ENCODE measurements around the gene LAIR1.

- TF ChIP-seq CTCF (IDR thresholded peaks at IDR 0.05; ENCODE audit: insufficient read depth, low read depth, low read length) = no peak
- TF ChIP-seq EZH2 (IDR thresholded peaks at IDR 0.05; ENCODE audit: insufficient read depth, low read length) = no peak
These were observed 28.6 kb upstream of the LAIR1 start for GRCh38 chr19:54393381-54393780.

Measured in astrocyte (in vitro differentiated cells and primary cell).